K562 (cell line): ENCODE results near the gene SLC26A2. TPM values are rescaled to one million over a fixed set of nuclear protein-coding genes. Genes with fewer than 3 reads are reported as not detected.

Source experiments
- ATAC-seq: fragments of 200-7000 bp; cut with Tn5 transposase; 3 replicates; pipeline ENCODE4 v1.9.1; 2020; ENCODE audit warnings: moderate library complexity
- BruUV-seq: library from RNA; stranded (reverse); fragments of 400-500 nt; replicated peaks from 2 replicates; lab custom pipeline; 2021; lab: Mats Ljungman, UMichigan
- CTCF ChIA-PET: fragments of 300-600 bp; formaldehyde crosslinking; extraction: SDS; loops from one replicate; lab custom pipeline; 2021; ENCODE audit warnings: low intra/inter-chr PET ratio; lab: Yijun Ruan, JAX
- POLR2A ChIA-PET: fragments of 300-600, 350-650 bp; sonication (Branson Sonifier 250); formaldehyde crosslinking; extraction: SDS; loops from one replicate; lab custom pipeline; 2021; ENCODE audit warnings: antibody characterized with exemption, inconsistent platforms; lab: Yijun Ruan, JAX
- DNase-seq, 4 experiments: peaks; one replicate each; pipeline versions ENCODE4 v3.0.0 to v3.0.0-alpha.2; 2011 to 2018; ENCODE audit warnings: low spot score in 3 of 4, mixed read lengths in 3 of 4; ENCODE audit errors: extremely low read depth in 1 of 4
- FAIRE-seq: peaks from 2 replicates; lab custom pipeline; 2011; peaks lifted over from hg19 to GRCh38; lab: Jason Lieb, UNC
- H2AFZ ChIP-seq: 2 replicates; pipeline ENCODE4 v1.6.0; 2011; ENCODE audit warnings: low read depth, low read length, control low read depth, inconsistent platforms
- H3K27ac ChIP-seq: fragments of 200-600 bp; 3 replicates; pipeline ENCODE4 v1.8.0; 2011; ENCODE audit warnings: low read depth, mild to moderate bottlenecking, control low read depth, inconsistent platforms, low read length, moderate library complexity, mixed read lengths; ENCODE audit errors: extremely low read depth
- H3K27me3 ChIP-seq, 2 experiments: fragments of 300-600 bp in 1 of 2; 2 replicates in 1 of 2; 3 replicates in 1 of 2; pipeline versions ENCODE4 v1.6.0 to v1.8.0; 2011; ENCODE audit warnings: inconsistent platforms in 2 of 2, low read length in 2 of 2, mild to moderate bottlenecking in 1 of 2, mixed read lengths in 1 of 2, moderate library complexity in 1 of 2; ENCODE audit not compliant: control insufficient read depth in 2 of 2, insufficient read depth in 2 of 2
- H3K36me3 ChIP-seq: fragments of 300-600 bp; 3 replicates; pipeline ENCODE4 v1.8.0; 2011; ENCODE audit warnings: mild to moderate bottlenecking, low read length, inconsistent platforms; ENCODE audit not compliant: control insufficient read depth, insufficient read depth
- H3K4me1 ChIP-seq, 2 experiments: fragments of 200-600 bp in 1 of 2; replicated peaks in 1 of 2; 2 replicates in 1 of 2; 3 replicates in 1 of 2; pipeline versions ENCODE4 v1.5.1 to v1.8.0; 2011; ENCODE audit warnings: inconsistent platforms in 2 of 2, low read length in 2 of 2, mild to moderate bottlenecking in 1 of 2, mixed read lengths in 1 of 2, moderate library complexity in 1 of 2; ENCODE audit not compliant: control insufficient read depth in 2 of 2, insufficient read depth in 2 of 2
- H3K4me2 ChIP-seq: 2 replicates; pipeline ENCODE4 v1.6.1; 2011; ENCODE audit warnings: low read length, control low read depth, inconsistent platforms, mixed read lengths; ENCODE audit not compliant: insufficient read depth
- H3K4me3 ChIP-seq: fragments of 200-600 bp; sonication (generic), shearing (Covaris generic); 2 replicates; pipeline ENCODE4 v1.5.1; 2016; ENCODE audit warnings: control low read depth, inconsistent platforms
- H3K79me2 ChIP-seq: fragments of 200-600 bp; 3 replicates; pipeline ENCODE4 v1.8.0; 2011; ENCODE audit warnings: low read length, inconsistent platforms; ENCODE audit not compliant: control insufficient read depth, insufficient read depth
- H3K9ac ChIP-seq, 2 experiments: 2 replicates each; pipeline versions ENCODE4 v1.6.0 to v1.6.1; 2011; ENCODE audit warnings: low read depth in 2 of 2, low read length in 2 of 2, control low read depth in 1 of 2, inconsistent platforms in 1 of 2, mild to moderate bottlenecking in 1 of 2, mixed read lengths in 1 of 2; ENCODE audit not compliant: insufficient read depth in 1 of 2
- H3K9me1 ChIP-seq: one replicate; pipeline ENCODE4 v1.6.0; 2011; ENCODE audit warnings: inconsistent platforms, mild to moderate bottlenecking, low read length, moderate library complexity; ENCODE audit not compliant: control insufficient read depth, insufficient read depth
- H3K9me3 ChIP-seq: replicated peaks from 2 replicates; pipeline ENCODE4 v1.5.1; 2011; ENCODE audit warnings: low read depth, low read length, inconsistent platforms; ENCODE audit not compliant: control insufficient read depth, insufficient read depth
- H4K20me1 ChIP-seq: replicated peaks from 2 replicates; pipeline ENCODE4 v1.6.1; 2011; ENCODE audit warnings: low read length, inconsistent platforms, mixed read lengths; ENCODE audit not compliant: control insufficient read depth, insufficient read depth
- ETV5 ChIP-seq: sonication (generic); formaldehyde crosslinking; IDR thresholded peaks from 2 replicates; pipeline ENCODE4 v1.4.0; 2020; ENCODE audit warnings: low read depth, mild to moderate bottlenecking, missing genetic modification reagents
- FOS ChIP-seq: IDR thresholded peaks from 3 replicates; pipeline ENCODE4 v1.6.1; 2011; ENCODE audit not compliant: insufficient read length; ENCODE audit errors: extremely low read depth
- FOXA1 ChIP-seq: fragments of 450-650 bp; IDR thresholded peaks from 2 replicates; pipeline ENCODE4 v1.6.1; 2016; ENCODE audit warnings: mild to moderate bottlenecking, borderline replicate concordance
- GTF2F1 ChIP-seq: IDR thresholded peaks from 2 replicates; pipeline ENCODE4 v1.6.1; 2011; ENCODE audit warnings: low read depth, low read length, improper control_type of control experiment
- SMAD2 ChIP-seq: fragments of 150-350 bp; IDR thresholded peaks from 2 replicates; pipeline ENCODE4 v1.6.1; 2014; ENCODE audit warnings: low read depth, mild to moderate bottlenecking, low read length
- SMAD4 ChIP-seq: fragments of 250-450 bp; sonication (Bioruptor Pico); conservative IDR thresholded peaks from 2 replicates; pipeline ENCODE4 v1.8.0; 2021; ENCODE audit warnings: inconsistent platforms, mild to moderate bottlenecking, moderate library complexity
- ZNF146 ChIP-seq: IDR thresholded peaks from one replicate; pipeline ENCODE4 v1.6.1; 2018; ENCODE audit warnings: missing compliant biosample characterization; ENCODE audit not compliant: unreplicated experiment
- WGBS: fragments of 100-300 bp; shearing (Covaris generic); methylation state at CpG from one replicate; pipeline ENCODE4 v1.1.6; 2016; ENCODE audit warnings: low coverage, mixed read lengths; ENCODE audit not compliant: insufficient coverage; ENCODE audit errors: missing lambda C conversion rate; 5-methylcytosine and 5-hydroxymethylcytosine counted together
- in situ Hi-C: fragments of 300-500 bp; cut with MboI; formaldehyde crosslinking; loops from 4 replicates; pipeline ENCODE4 v1.15.0; 2018; ENCODE audit warnings: inconsistent platforms, mixed read lengths
- intact Hi-C: fragments of 100-400 bp; cut with micrococcal nuclease; formaldehyde crosslinking; loops from 2 replicates; pipeline ENCODE4 v1.14.2; 2022
- polyA plus RNA-seq, 8 experiments: library from polyadenylated mRNA; depleted of rRNA in 4 of 8; stranded (reverse) in 5 of 8; unstranded in 3 of 8; fragments of >200 nt; fragmentation: Nextera tagmentation in 2 of 8; fragmentation: Illumina TruSeq in 1 of 8; extraction: Ambion mirVana in 2 of 8; extraction: Trizol in 1 of 8; gene quantifications; 2 replicates each; pipeline versions ENCODE4 v1.2.1 to v1.2.3, GENCODE V29; 2011 to 2014; ENCODE audit warnings: inconsistent platforms in 1 of 8, missing spikeins in 1 of 8
- total RNA-seq, 7 experiments: library from RNA; depleted of rRNA in 6 of 7; stranded (reverse); fragments of >200 nt in 6 of 7; fragmentation: Illumina TruSeq in 2 of 7; extraction: Trizol in 2 of 7; gene quantifications; 2 replicates each; pipeline versions ENCODE4 v1.2.1 to v1.2.3, GENCODE V29; 2011 to 2021; ENCODE audit warnings: low replicate concordance in 1 of 7
- TF ChIP-seq, protein P1 (sequence below): fragments of 450-650 bp; IDR thresholded peaks from 2 replicates; pipeline ENCODE4 v1.6.1; 2016; ENCODE audit warnings: borderline replicate concordance
- TF ChIP-seq, protein P2 (sequence below): fragments of 450-650 bp; formaldehyde crosslinking; conservative IDR thresholded peaks from 2 replicates; pipeline ENCODE4 v1.4.0; 2022; ENCODE audit warnings: mild to moderate bottlenecking, missing genetic modification characterization

SLC26A2 gene
- total and polyA plus RNA-seq, 9 of the 15 experiments (the other 6 are each of a cell fraction or from before 2014, with no cell fraction given): 1.1 to 6.3 (median 3.6) TPM

DNA sequence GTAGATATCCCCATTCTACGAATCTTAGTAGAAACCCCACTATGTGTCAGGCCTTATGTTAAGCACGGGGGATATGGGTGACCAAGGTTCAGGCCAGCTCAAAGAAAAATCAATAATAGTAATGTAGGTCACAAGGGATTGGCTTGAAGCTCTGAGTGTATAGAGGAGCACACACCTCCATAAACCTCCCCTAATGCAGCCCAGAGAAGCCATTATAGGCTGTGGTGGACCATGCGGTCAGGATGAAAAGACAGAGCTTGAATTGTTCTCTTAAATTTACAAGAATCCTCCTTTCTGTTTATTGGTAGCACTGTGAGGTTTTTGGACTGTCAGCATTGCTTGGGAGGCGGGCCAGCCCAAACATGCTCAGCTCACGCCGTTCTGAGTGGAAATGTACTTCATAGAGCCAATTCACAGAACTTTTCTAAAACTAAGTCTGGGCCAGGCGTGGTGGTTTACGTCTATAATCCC is 25.1 kb upstream of the SLC26A2 start:
- no TSS peak for BruUV-seq
- Histone ChIP-seq H2AFZ (peak overlapping the region; percentile 35), H3K79me2 (no peaks in the 10 kb centered on the region), H3K4me1 (peaks cover 13 to 49% of the 10 kb centered on the region in 2 experiments), H4K20me1 (no peaks in the 10 kb centered on the region), H3K27me3 (no peaks in the 10 kb centered on the region), H3K36me3 (no peaks in the 10 kb centered on the region; the same call in 1 of the 3 replicates), H3K9me3 (no peaks in the 10 kb centered on the region), H3K9ac (no peak overlapping the region), H3K27ac (no peak overlapping the region), H3K9me1 (no peaks in the 10 kb centered on the region), H3K4me2 (no peak overlapping the region), H3K4me3 (no peak overlapping the region)
- FAIRE-seq (no peak), ATAC-seq (no peak), DNase-seq (no peak)
- WGBS: 79% methylated on average over 8 of the region's 8 CpGs
- ChIA-PET CTCF (no interaction called here), POLR2A (interaction anchor here (1.1 to 2.0 kb wide), 4 partner anchors 12 to 43 kb away, joined by 3 to 5 read pairs (median 4); no protein-coding TSS in a partner anchor)
- TF ChIP-seq, protein P1, sequence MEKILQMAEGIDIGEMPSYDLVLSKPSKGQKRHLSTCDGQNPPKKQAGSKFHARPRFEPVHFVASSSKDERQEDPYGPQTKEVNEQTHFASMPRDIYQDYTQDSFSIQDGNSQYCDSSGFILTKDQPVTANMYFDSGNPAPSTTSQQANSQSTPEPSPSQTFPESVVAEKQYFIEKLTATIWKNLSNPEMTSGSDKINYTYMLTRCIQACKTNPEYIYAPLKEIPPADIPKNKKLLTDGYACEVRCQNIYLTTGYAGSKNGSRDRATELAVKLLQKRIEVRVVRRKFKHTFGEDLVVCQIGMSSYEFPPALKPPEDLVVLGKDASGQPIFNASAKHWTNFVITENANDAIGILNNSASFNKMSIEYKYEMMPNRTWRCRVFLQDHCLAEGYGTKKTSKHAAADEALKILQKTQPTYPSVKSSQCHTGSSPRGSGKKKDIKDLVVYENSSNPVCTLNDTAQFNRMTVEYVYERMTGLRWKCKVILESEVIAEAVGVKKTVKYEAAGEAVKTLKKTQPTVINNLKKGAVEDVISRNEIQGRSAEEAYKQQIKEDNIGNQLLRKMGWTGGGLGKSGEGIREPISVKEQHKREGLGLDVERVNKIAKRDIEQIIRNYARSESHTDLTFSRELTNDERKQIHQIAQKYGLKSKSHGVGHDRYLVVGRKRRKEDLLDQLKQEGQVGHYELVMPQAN: no peak
- in situ Hi-C loops: no loop called here
- intact Hi-C loops: no loop called here

DNA sequence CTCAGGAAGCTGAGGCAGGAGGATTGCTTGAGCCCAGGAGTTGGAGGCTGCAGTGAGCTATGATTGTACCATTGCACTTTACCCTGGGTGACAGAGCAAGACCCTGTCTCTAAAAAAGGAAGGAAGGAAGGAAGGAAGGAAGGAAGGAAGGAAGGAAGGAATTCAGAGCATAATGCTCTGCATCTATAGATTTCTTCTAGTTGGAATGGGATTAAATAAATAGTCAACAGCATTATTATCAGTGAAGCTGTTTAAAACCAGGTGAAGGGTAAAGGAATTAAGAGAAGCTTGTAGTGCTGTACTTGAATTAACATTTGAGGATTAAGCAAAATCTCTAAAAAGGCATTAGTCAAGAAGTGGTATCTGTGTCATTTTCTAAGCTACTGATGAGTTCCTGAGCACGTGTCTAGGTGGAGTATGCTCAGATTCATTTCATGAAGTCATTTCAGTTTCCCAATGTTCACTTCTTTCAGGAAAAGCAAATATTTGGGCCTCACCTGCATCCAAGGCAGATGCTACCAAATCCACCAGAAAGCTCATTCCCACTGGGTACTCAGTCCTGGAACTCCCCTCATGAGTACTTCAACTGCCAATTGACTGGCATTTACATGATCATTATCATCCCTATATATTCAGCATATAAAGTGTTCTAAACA is 24.4 kb upstream of the SLC26A2 start:
- POLR2A ChIA-PET: interaction anchor here (1.1 to 2.0 kb wide), 4 partner anchors 9 to 44 kb away, joined by 3 to 5 read pairs (median 4); no protein-coding TSS in a partner anchor
- peaks cover 20 to 54% of the 10 kb centered on the region in 2 experiments for H3K4me1 ChIP-seq
- 28% methylated on average over 1 of the region's 1 CpG for WGBS

More for the DNA sequence above, 24.4 kb upstream of the SLC26A2 start:
- TF ChIP-seq GTF2F1 (no peak), FOXA1 (no peak), ZNF146 (CRISPR knock-in tag) (no peak), FOS (no peak), SMAD4 (CRISPR knock-in tag) (no peak), SMAD2 (no peak), ETV5 (CRISPR knock-in tag) (no peak)
- TF ChIP-seq, protein P2, sequence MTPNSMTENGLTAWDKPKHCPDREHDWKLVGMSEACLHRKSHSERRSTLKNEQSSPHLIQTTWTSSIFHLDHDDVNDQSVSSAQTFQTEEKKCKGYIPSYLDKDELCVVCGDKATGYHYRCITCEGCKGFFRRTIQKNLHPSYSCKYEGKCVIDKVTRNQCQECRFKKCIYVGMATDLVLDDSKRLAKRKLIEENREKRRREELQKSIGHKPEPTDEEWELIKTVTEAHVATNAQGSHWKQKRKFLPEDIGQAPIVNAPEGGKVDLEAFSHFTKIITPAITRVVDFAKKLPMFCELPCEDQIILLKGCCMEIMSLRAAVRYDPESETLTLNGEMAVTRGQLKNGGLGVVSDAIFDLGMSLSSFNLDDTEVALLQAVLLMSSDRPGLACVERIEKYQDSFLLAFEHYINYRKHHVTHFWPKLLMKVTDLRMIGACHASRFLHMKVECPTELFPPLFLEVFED (CRISPR knock-in tag): no peak
- DNase-seq (no peak), FAIRE-seq (no peak), ATAC-seq (no peak)
- in situ Hi-C loops (no loop called here), intact Hi-C loops (no loop called here)
- H2AFZ ChIP-seq: no peak overlapping the region
- no peak overlapping the region for H3K27ac ChIP-seq
- no peaks in the 10 kb centered on the region for H3K27me3 ChIP-seq
- H3K9ac ChIP-seq: no peak overlapping the region
- no peaks in the 10 kb centered on the region for H4K20me1 ChIP-seq
- no peaks in the 10 kb centered on the region for H3K9me1 ChIP-seq
- no peak overlapping the region for H3K4me2 ChIP-seq
- no peaks in the 10 kb centered on the region; the same call in 1 of the 3 replicates for H3K36me3 ChIP-seq
- H3K79me2 ChIP-seq: no peaks in the 10 kb centered on the region
- no peak overlapping the region for H3K4me3 ChIP-seq
- no TSS peak for BruUV-seq
- CTCF ChIA-PET: no interaction called here
- no peaks in the 10 kb centered on the region for H3K9me3 ChIP-seq
